Activated CD8-positive, alpha-beta memory T cell treated with anti-CD3 and anti-CD28 coated beads for 48 hours (primary cell): ENCODE measurements around the gene KIAA1671.
"Not testable (repeated sequence)": the region's sequence is repeated elsewhere in the genome, so short reads cannot be mapped to it uniquely, and the experiment has no call there.

Source experiments
- DNase-seq, 3 experiments: peaks; one replicate each; pipeline ENCODE4 v3.0.0-alpha.2; 2020; ENCODE audit warnings: low read depth in 2 of 3, low spot score in 2 of 3

Gene KIAA1671

GRCh38 chr22:25183949-25184619, 231.6 kb downstream of the KIAA1671 start:
- DNase-seq: no peak

- no peak for DNase-seq
Measured at GRCh38 chr22:25186140-25186539, 233.6 kb downstream of the KIAA1671 start.

- DNase-seq: no peak
Measured at GRCh38 chr22:25187469-25187868, 235.0 kb downstream of the KIAA1671 start.

GRCh38 chr22:25192406-25192805, 239.9 kb downstream of the KIAA1671 start:
- no peak for DNase-seq

DNA sequence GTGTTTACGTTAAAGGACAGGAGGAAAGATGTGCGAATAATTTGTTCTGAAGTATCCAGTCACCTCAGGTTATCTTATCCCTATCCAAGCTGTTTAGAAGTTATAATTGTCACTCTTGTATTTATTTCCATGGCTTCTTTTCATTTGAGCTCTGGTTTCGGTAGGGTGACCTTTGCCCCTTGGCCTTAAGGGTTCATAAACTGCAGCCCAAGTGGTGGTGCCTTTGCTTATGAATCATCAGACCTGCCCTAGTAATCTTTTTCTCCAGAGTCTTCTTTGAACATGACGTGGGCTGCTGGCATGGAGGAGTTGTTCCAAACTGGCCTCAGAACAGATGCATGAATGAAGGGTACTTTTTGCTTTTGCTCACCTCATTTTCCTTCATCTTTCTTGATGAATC, 240.6 kb downstream of the KIAA1671 start:
- DNase-seq: no peak

DNA sequence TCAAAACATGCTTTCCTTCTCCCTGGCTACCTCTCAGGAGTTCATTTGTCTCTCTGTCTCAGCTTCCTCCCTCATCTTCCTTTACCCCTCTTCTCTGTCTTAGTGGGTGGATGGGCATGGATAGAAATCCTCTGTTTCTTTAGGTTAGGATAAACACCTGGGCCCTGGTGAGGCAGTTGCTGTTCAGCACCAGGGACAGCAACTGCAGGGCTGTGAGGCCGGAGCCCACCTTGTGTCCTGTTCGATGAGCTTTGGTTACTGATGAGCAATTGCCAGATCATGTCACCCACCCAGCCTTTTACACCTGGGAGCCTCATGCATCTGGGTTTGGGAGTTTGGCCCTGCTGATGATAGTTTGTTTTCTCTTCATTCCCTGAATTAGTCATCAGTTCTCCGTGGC, 241.0 kb downstream of the KIAA1671 start:
- DNase-seq: no peak

DNA sequence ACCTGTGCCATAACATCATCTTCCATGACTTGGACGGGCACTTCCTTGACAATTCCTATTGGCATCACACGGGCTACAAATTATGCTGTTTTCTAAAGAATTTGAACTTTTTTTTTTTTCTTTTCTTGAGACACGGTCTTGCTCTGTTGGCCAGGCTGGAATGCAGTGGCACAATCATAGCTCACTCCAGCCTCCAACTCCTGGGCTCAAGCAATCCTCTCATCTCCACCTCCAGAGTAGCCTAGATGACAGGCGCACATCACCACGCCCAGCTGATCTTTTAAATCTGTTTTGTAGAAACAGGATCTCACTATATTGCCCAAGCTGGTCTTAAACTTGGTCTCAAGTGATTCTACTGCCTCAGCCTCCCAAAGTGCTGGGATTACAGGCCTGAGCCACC, 243.8 kb downstream of the KIAA1671 start:
- DNase-seq: no peak

GRCh38 chr22:25197340-25197739, 244.8 kb downstream of the KIAA1671 start:
- DNase-seq: no peak

DNA sequence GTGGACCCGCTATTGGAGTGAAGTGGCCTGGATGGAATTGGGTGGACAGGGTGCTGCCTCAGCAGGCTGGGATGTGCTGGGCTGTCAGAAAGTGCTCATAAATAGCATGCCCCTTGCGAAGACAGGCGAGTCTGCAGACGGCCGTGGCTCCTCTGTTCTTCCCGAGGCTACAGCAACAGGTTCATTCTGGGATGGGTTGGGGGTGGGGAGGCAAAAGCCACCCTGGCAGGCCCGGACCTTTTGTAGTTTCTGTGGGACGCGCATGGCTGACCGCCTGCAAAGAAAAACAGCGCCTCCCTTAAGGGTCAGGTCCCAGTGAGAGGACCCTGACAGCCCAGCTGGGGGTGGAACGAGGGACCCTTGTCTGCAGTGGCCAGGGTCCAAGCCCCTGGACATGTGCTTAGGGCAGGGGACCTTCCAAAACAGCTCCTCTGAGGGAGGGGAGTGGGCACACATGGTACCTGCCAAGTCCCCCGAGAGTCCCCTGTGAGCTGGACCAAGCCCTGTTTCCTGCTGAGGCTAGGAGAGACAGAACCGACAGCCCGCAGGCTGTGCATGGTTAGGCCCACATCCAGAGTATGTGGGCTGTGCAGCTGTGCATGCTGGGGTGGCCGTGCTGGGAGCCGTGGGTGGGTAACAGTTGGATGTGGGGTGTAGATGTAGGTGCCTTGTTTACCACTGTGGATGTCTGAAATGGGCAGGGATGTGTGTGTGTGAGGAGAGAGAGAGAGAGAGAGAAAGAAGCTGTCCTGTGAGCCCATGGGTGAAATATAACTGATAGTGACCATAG, 247.4 kb downstream of the KIAA1671 start, which contains the start of gene CRYBB3:
CRYBB3 (plus strand) TSS at position 128 of the 790 bp plus-strand sequence. CDS start 1,539 bp downstream, outside the sequence.
- no peak for DNase-seq

GRCh38 chr22:25200967-25201366, 248.5 kb downstream of the KIAA1671 start:
- no peak for DNase-seq

DNA sequence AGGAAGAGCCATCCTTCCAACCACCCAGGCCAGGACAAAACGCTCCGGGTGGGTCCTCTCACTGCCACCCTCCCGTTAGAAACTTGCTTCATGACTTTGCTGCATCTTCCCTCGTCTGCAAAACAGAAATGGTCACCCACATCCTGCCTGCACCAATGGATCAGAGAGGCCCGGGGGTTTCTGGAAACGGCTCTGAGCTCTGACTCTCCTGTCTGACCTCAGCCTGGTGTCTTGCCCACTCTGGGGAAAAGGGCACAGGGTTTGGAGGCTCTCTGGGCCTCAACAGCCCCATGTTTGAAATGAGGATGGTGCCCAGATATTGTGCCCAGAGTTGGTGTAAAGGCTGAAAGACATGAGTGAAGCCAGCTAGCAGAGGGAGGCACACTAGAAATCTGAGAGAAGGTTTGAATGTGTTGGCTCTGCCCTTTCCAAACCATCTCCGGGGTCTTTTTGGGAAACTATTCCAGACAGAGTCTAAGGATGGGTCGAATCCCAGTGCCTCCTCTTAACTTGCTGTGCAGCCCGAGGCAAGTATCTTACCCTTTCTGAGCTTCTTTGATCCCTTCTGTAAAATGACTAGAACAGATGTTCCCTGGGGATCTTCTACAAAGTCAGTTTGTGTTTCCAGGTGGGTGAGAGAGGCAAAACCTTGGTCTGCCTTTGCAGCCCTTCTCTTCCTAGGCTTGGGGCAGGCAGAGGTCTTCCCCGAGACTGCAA, 249.2 kb downstream of the KIAA1671 start:
- no peak for DNase-seq

- DNase-seq: peak; percentile 10 to 32 (median 24)
Measured at GRCh38 chr22:25202290-25202921, 249.9 kb downstream of the KIAA1671 start.

DNA sequence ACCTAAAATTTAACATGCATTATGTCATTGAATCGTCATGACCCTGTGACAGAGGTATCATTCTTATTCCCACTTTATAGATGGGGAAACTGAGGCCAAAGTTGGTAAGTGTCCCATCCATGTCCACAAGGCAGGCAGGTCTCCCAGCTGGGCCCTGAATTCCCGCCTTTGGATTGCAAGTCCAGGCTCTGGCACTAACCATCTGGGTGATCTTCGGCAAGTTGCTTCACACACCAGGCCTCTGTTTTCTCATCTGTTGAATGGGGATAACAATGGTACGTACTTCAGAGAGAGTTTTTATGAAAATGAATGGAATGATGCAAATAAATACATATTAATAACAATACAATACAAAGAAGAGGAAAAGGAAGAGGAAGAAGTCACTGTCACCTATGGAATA, 250.6 kb downstream of the KIAA1671 start:
- no peak for DNase-seq

GRCh38 chr22:25204547-25204946, 252.0 kb downstream of the KIAA1671 start:
- DNase-seq: not testable (repeated sequence)

- DNase-seq: no peak
Measured at GRCh38 chr22:25205847-25206246, 253.3 kb downstream of the KIAA1671 start.

- no peak for DNase-seq
Measured at GRCh38 chr22:25206998-25207397, 254.5 kb downstream of the KIAA1671 start.

- no peak for DNase-seq
Measured at GRCh38 chr22:25207553-25208157, 255.1 kb downstream of the KIAA1671 start.

DNA sequence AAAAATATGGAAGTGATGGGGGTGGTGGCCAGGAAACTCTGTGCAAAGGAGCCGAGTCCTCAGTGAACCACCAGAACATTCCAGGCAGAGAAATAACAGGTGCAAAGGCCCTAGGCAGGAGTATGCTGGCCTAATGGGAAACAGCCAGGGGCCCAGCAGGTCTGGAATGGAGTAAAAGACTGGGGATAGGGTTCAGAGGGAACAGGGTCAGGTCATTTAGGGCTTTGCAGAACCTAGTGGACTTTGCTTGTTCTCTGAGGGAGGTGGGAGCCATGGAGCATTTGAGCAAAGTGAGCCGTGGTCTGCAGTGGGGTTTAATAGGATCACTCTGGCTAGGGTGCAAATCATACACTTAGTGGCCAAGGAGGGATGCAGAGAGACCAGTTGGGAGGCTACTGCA, 255.8 kb downstream of the KIAA1671 start:
- DNase-seq: no peak

- DNase-seq: no peak
Measured at GRCh38 chr22:25208743-25209505, 256.4 kb downstream of the KIAA1671 start.

DNA sequence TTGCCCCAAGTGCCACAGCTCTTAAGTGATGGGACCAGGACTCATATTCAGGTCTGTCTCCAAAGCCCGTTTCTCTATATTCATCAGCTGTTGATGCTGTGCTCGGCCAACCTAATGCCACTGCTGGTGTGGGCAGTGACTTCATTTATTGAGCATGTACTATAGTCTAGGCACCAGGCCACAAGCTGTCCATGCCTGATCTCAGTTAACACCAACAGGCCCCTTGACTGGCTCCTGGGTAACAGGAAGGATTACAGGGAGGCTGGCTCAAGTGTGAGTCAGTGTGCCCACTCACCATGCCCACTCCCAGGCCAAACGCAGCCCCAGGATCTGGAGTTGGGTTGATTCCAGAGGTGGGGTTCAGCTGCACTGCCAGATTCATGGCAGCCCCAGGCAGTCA, 258.3 kb downstream of the KIAA1671 start:
- no peak for DNase-seq
